Prostate gland (tissue), 2 donors: ENCODE data around the gene CHRND. TPM values are rescaled to one million over a fixed set of nuclear protein-coding genes. Genes with fewer than 3 reads are reported as not detected.

Experiments
- DNase-seq: peaks from one replicate; pipeline ENCODE4 v3.0.0-alpha.2; 2019; ENCODE audit warnings: low spot score
- H3K27ac ChIP-seq, 2 donors: fragments of 200-600 bp; sonication (generic); 2 replicates each; pipeline ENCODE4 v1.5.1; 2017 to 2019
- H3K27me3 ChIP-seq: fragments of 200-600 bp; sonication (generic); replicated peaks from 2 replicates; pipeline ENCODE4 v1.5.1; 2019; ENCODE audit not compliant: insufficient read depth
- H3K36me3 ChIP-seq, 2 donors: fragments of 200-600 bp; sonication (generic); 1 replicate in 1 of 2; 2 replicates in 1 of 2; pipeline versions ENCODE4 v1.5.1 to v1.8.1; 2017 to 2019
- H3K4me1 ChIP-seq: fragments of 200-600 bp; sonication (generic); replicated peaks from 2 replicates; pipeline ENCODE4 v1.5.1; 2019
- H3K4me3 ChIP-seq, 2 donors: fragments of 200-600 bp; sonication (generic); 2 replicates each; pipeline ENCODE4 v1.5.1; 2017 to 2019
- H3K9me3 ChIP-seq: fragments of 200-600 bp; sonication (generic); 2 replicates; pipeline ENCODE4 v1.5.1; 2017
- CTCF ChIP-seq, 4 experiments: fragments of 200-600 bp in 2 of 4; fragments of 450-650 bp in 2 of 4; sonication (generic) in 2 of 4; IDR thresholded peaks; 1 replicate in 3 of 4; 2 replicates in 1 of 4; pipeline ENCODE4 v1.5.1; 2016 to 2019; ENCODE audit warnings: antibody characterized with exemption in 4 of 4, mild to moderate bottlenecking in 2 of 4, moderate library complexity in 2 of 4
- POLR2A ChIP-seq: fragments of 450-650 bp; IDR thresholded peaks from one replicate; pipeline ENCODE4 v1.6.1; 2016; ENCODE audit warnings: antibody characterized with exemption, mild to moderate bottlenecking
- POLR2AphosphoS5 ChIP-seq: sonication (generic); formaldehyde crosslinking; IDR thresholded peaks from one replicate; pipeline ENCODE4 v1.6.1; 2017; ENCODE audit warnings: antibody characterized with exemption
- WGBS: methylation state at CpG from one replicate; pipeline ENCODE4 v1.1.5; 2018; 5-methylcytosine and 5-hydroxymethylcytosine counted together
- intact Hi-C: fragments of 100-400 bp; cut with DNase I; formaldehyde crosslinking; loops from one replicate; pipeline ENCODE4 v1.14.2; 2022
- total RNA-seq, 2 donors: library from RNA; depleted of rRNA; stranded (reverse); fragments of >200 nt; gene quantifications; one replicate each; pipeline ENCODE4 v1.1.0, GENCODE V29; 2016

The CHRND gene
- total RNA-seq, 2 donors from 2014 or later, result 0.34 to 1.4 TPM

- H3K4me1 ChIP-seq, result no peaks in the 10 kb centered on the region
- no peak overlapping the region for H3K27ac ChIP-seq
- no peak overlapping the region for H3K4me3 ChIP-seq
- DNase-seq, result no peak
- H3K9me3 ChIP-seq, result no peaks in the 10 kb centered on the region
- 89% methylated on average over 20 of the region's 20 CpGs for WGBS
- TF ChIP-seq POLR2AphosphoS5, result no peak
- no peak for TF ChIP-seq POLR2A
- no peak for TF ChIP-seq CTCF (IDR thresholded peaks at IDR 0.05)
- H3K36me3 ChIP-seq, result no peaks in the 10 kb centered on the region
- intact Hi-C loops, result no loop called here
- H3K27me3 ChIP-seq, result no peaks in the 10 kb centered on the region
Measured at GRCh38 chr2:232542715-232543467, 16.9 kb downstream of the CHRND start.

DNA sequence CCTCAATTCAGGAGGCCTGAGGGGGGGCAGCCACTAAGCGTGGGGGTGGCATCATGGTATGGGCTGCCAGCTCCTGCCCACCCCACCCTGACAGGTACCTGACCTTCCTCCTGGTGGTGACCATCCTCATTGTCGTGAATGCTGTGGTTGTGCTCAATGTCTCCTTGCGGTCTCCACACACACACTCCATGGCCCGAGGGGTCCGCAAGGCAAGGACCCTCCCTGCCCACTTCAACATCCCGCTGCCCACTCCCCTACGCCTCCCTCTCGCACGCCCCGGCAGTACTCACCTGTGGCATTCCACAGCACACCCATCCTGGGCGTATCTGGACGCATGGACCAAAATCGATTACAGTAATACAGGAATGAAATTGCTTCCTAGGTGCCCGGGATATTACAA lies 17.5 kb downstream of the CHRND start:
- H3K9me3 ChIP-seq, result no peaks in the 10 kb centered on the region
- 95% methylated on average over 10 of the region's 14 CpGs for WGBS
- intact Hi-C loops, result no loop called here
- no peaks in the 10 kb centered on the region for H3K4me1 ChIP-seq
- TF ChIP-seq POLR2AphosphoS5, result no peak
- no peak for TF ChIP-seq CTCF (IDR thresholded peaks at IDR 0.05)
- TF ChIP-seq POLR2A, result no peak
- no peak overlapping the region for H3K4me3 ChIP-seq
- no peak overlapping the region for H3K27ac ChIP-seq
- no peak for DNase-seq
- no peaks in the 10 kb centered on the region for H3K36me3 ChIP-seq
- no peaks in the 10 kb centered on the region for H3K27me3 ChIP-seq

GRCh38 chr2:232543928-232544631 lies 18.1 kb downstream of the CHRND start:
- Histone ChIP-seq H3K4me1 (no peaks in the 10 kb centered on the region), H3K27ac (no peak overlapping the region), H3K4me3 (no peak overlapping the region), H3K36me3 (no peaks in the 10 kb centered on the region), H3K27me3 (no peaks in the 10 kb centered on the region), H3K9me3 (no peaks in the 10 kb centered on the region)
- DNase-seq, result no peak
- 93% methylated on average over 13 of the region's 19 CpGs for WGBS
- intact Hi-C loops, result no loop called here
- TF ChIP-seq POLR2AphosphoS5 (no peak), POLR2A (no peak), CTCF (IDR thresholded peaks at IDR 0.05) (no peak)

DNA sequence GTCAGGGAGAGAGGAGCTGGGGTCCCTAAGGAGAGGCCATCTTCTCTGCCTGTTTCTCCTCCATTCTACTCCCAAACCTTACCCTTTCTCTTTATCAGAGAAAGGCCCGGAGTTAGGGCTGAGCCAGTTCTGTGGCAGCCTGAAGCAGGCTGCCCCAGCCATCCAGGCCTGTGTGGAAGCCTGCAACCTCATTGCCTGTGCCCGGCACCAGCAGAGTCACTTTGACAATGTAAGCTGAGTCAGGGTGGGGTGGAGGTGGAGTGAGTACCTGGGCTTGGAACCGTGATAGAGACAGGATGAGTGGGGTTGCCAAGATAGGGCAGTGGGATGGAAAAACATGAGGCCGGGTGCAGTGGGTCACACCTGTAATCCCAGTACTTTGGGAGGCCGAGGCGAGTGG lies 18.7 kb downstream of the CHRND start:
- WGBS, result 90% methylated on average over 6 of the region's 6 CpGs
- no peak for TF ChIP-seq POLR2AphosphoS5
- no peak for TF ChIP-seq CTCF (IDR thresholded peaks at IDR 0.05)
- no peak for TF ChIP-seq POLR2A
- intact Hi-C loops, result no loop called here
- H3K27ac ChIP-seq, result no peak overlapping the region
- no peak overlapping the region for H3K4me3 ChIP-seq
- no peak for DNase-seq
- H3K27me3 ChIP-seq, result no peaks in the 10 kb centered on the region
- no peaks in the 10 kb centered on the region for H3K36me3 ChIP-seq
- no peaks in the 10 kb centered on the region for H3K4me1 ChIP-seq
- H3K9me3 ChIP-seq, result no peaks in the 10 kb centered on the region
